ENCODE results near the gene DSCAML1. TPM values are rescaled to one million over a fixed set of nuclear protein-coding genes. Genes with fewer than 3 reads are reported as not detected.

DSCAML1 gene
- total RNA-seq, 1 donor from 2014 or later: 0.16 TPM

GRCh38 chr11:117428186-117428855 lies 368.7 kb downstream of the DSCAML1 start:
- H3K27me3 Mint-ChIP-seq (ENCODE audit: low read depth, unreplicated experiment): peaks cover 62% of the 10 kb centered on the region
- FAIRE-seq: no peak

GRCh38 chr11:117427356-117427874 lies 369.6 kb downstream of the DSCAML1 start:
- Histone ChIP-seq H2AFZ (ENCODE audit: low read depth, low read length) (no peak overlapping the region), H4K20me1 (ENCODE audit: insufficient read depth, low read length) (no peaks in the 10 kb centered on the region), H3K27ac (ENCODE audit: low read depth, low read length) (no peak overlapping the region), H3K9ac (ENCODE audit: low read length) (no peak overlapping the region), H3K79me2 (ENCODE audit: insufficient read depth, low read length) (no peaks in the 10 kb centered on the region), H3K4me2 (ENCODE audit: low read length) (no peak overlapping the region), H3K4me3 (ENCODE audit: insufficient read depth, low read depth, low read length) (no peak overlapping the region), H3K9me3 (ENCODE audit: insufficient read depth, low read depth, low read length) (no peaks in the 10 kb centered on the region), H3K27me3 (ENCODE audit: insufficient read depth, low read length) (peaks cover 11% of the 10 kb centered on the region), H3K36me3 (ENCODE audit: insufficient read depth, low read length) (no peaks in the 10 kb centered on the region), H3K4me1 (ENCODE audit: insufficient read depth, low read length) (no peaks in the 10 kb centered on the region)
- Mint-ChIP-seq H3K36me3 (ENCODE audit: low read depth, unreplicated experiment) (no peaks in the 10 kb centered on the region), H3K9me3 (ENCODE audit: unreplicated experiment) (no peaks in the 10 kb centered on the region), H3K4me1 (ENCODE audit: low read depth, unreplicated experiment) (no peaks in the 10 kb centered on the region), H3K4me3 (ENCODE audit: unreplicated experiment) (no peak overlapping the region), H3K27me3 (ENCODE audit: low read depth, unreplicated experiment) (peaks cover 65% of the 10 kb centered on the region), H3K27ac (ENCODE audit: unreplicated experiment) (no peak overlapping the region)
- no peak for DNase-seq (ENCODE audit: low read depth)
- FAIRE-seq: no peak
- TF ChIP-seq CTCF (IDR thresholded peaks at IDR 0.05; ENCODE audit: insufficient read depth, low read depth, low read length) (no peak), EZH2 (IDR thresholded peaks at IDR 0.05; ENCODE audit: insufficient read depth, low read length) (no peak)

More at GRCh38 chr11:117428186-117428855, 368.7 kb downstream of the DSCAML1 start:
- Histone ChIP-seq H3K9me3 (ENCODE audit: insufficient read depth, low read depth, low read length) (no peaks in the 10 kb centered on the region), H3K79me2 (ENCODE audit: insufficient read depth, low read length) (no peaks in the 10 kb centered on the region), H3K36me3 (ENCODE audit: insufficient read depth, low read length) (no peaks in the 10 kb centered on the region), H2AFZ (ENCODE audit: low read depth, low read length) (no peak overlapping the region), H3K9ac (ENCODE audit: low read length) (no peak overlapping the region), H3K4me2 (ENCODE audit: low read length) (no peak overlapping the region), H3K27me3 (ENCODE audit: insufficient read depth, low read length) (peaks cover 11% of the 10 kb centered on the region), H4K20me1 (ENCODE audit: insufficient read depth, low read length) (no peaks in the 10 kb centered on the region), H3K4me3 (ENCODE audit: insufficient read depth, low read depth, low read length) (no peak overlapping the region), H3K27ac (ENCODE audit: low read depth, low read length) (no peak overlapping the region), H3K4me1 (ENCODE audit: insufficient read depth, low read length) (no peaks in the 10 kb centered on the region)
- no peak for DNase-seq (ENCODE audit: low read depth)
- Mint-ChIP-seq H3K4me1 (ENCODE audit: low read depth, unreplicated experiment) (no peaks in the 10 kb centered on the region), H3K4me3 (ENCODE audit: unreplicated experiment) (no peak overlapping the region), H3K36me3 (ENCODE audit: low read depth, unreplicated experiment) (no peaks in the 10 kb centered on the region), H3K27ac (ENCODE audit: unreplicated experiment) (no peak overlapping the region), H3K9me3 (ENCODE audit: unreplicated experiment) (no peaks in the 10 kb centered on the region)
- TF ChIP-seq CTCF (IDR thresholded peaks at IDR 0.05; ENCODE audit: insufficient read depth, low read depth, low read length): no peak
- TF ChIP-seq EZH2 (IDR thresholded peaks at IDR 0.05; ENCODE audit: insufficient read depth, low read length): no peak

GRCh38 chr11:117426941-117427340 lies 370.1 kb downstream of the DSCAML1 start:
- Histone ChIP-seq H3K27ac (ENCODE audit: low read depth, low read length) (no peak overlapping the region), H3K9me3 (ENCODE audit: insufficient read depth, low read depth, low read length) (no peaks in the 10 kb centered on the region), H4K20me1 (ENCODE audit: insufficient read depth, low read length) (no peaks in the 10 kb centered on the region), H3K4me2 (ENCODE audit: low read length) (no peak overlapping the region), H3K79me2 (ENCODE audit: insufficient read depth, low read length) (no peaks in the 10 kb centered on the region), H3K4me1 (ENCODE audit: insufficient read depth, low read length) (no peaks in the 10 kb centered on the region), H3K36me3 (ENCODE audit: insufficient read depth, low read length) (no peaks in the 10 kb centered on the region), H3K27me3 (ENCODE audit: insufficient read depth, low read length) (peaks cover 11% of the 10 kb centered on the region), H3K4me3 (ENCODE audit: insufficient read depth, low read depth, low read length) (no peak overlapping the region), H3K9ac (ENCODE audit: low read length) (no peak overlapping the region), H2AFZ (ENCODE audit: low read depth, low read length) (no peak overlapping the region)
- H3K27ac Mint-ChIP-seq (ENCODE audit: unreplicated experiment): no peak overlapping the region
- no peak for TF ChIP-seq CTCF (IDR thresholded peaks at IDR 0.05; ENCODE audit: insufficient read depth, low read depth, low read length)
- TF ChIP-seq EZH2 (IDR thresholded peaks at IDR 0.05; ENCODE audit: insufficient read depth, low read length): no peak
- peaks cover 61% of the 10 kb centered on the region for H3K27me3 Mint-ChIP-seq (ENCODE audit: low read depth, unreplicated experiment)
- DNase-seq (ENCODE audit: low read depth) (no peak), FAIRE-seq (no peak)
- H3K4me1 Mint-ChIP-seq (ENCODE audit: low read depth, unreplicated experiment): no peaks in the 10 kb centered on the region
- H3K9me3 Mint-ChIP-seq (ENCODE audit: unreplicated experiment): no peaks in the 10 kb centered on the region
- no peaks in the 10 kb centered on the region for H3K36me3 Mint-ChIP-seq (ENCODE audit: low read depth, unreplicated experiment)
- H3K4me3 Mint-ChIP-seq (ENCODE audit: unreplicated experiment): no peak overlapping the region
